HG02571 (cell line): Measurements from ENCODE around the gene AFMID.

Experiments used
- ATAC-seq: cut with Tn5 transposase; IDR thresholded peaks from one replicate; pipeline ENCODE4 v1.9.1; 2021; ENCODE audit warnings: mild to moderate bottlenecking, moderate library complexity; ENCODE audit not compliant: unreplicated experiment

The AFMID gene

GRCh38 chr17:78176548-78177025 is 10.6 kb upstream of the AFMID start:
- ATAC-seq = no peak

GRCh38 chr17:78179372-78179771 is 7.8 kb upstream of the AFMID start:
- no peak for ATAC-seq

- ATAC-seq = no peak
Observed at GRCh38 chr17:78180083-78180482, 7.1 kb upstream of the AFMID start.

- ATAC-seq = no peak
Observed at GRCh38 chr17:78180508-78180907, 6.7 kb upstream of the AFMID start.

GRCh38 chr17:78182504-78182903 is 4.7 kb upstream of the AFMID start:
- no peak for ATAC-seq

GRCh38 chr17:78183916-78184315 is 3.2 kb upstream of the AFMID start:
- no peak for ATAC-seq

GRCh38 chr17:78184351-78184750 is 2.8 kb upstream of the AFMID start:
- ATAC-seq = no peak

GRCh38 chr17:78184868-78185267 is 2.3 kb upstream of the AFMID start:
- ATAC-seq = no peak

GRCh38 chr17:78185981-78186691 is 1.0 kb upstream of the AFMID start:
- no peak for ATAC-seq

- no peak for ATAC-seq
Observed at GRCh38 chr17:78196716-78197115, 9.6 kb downstream of the AFMID start.

- no peak for ATAC-seq
Observed at GRCh38 chr17:78197147-78197832, 10.1 kb downstream of the AFMID start.

GRCh38 chr17:78200451-78200850 is 13.3 kb downstream of the AFMID start:
- no peak for ATAC-seq

GRCh38 chr17:78202666-78203065 is 15.5 kb downstream of the AFMID start:
- ATAC-seq = no peak

GRCh38 chr17:78204387-78205123 is 17.4 kb downstream of the AFMID start:
- no peak for ATAC-seq

GRCh38 chr17:78205124-78205775 is 18.1 kb downstream of the AFMID start:
- no peak for ATAC-seq

- ATAC-seq = no peak
Observed at GRCh38 chr17:78206298-78206697, 19.1 kb downstream of the AFMID start.

- no peak for ATAC-seq
Observed at GRCh38 chr17:78208486-78208885, 21.3 kb downstream of the AFMID start.

- no peak for ATAC-seq
Observed at GRCh38 chr17:78210111-78210510, 22.9 kb downstream of the AFMID start.

GRCh38 chr17:78211032-78211431 is 23.9 kb downstream of the AFMID start:
- ATAC-seq = no peak

- peak; percentile 78 for ATAC-seq
Observed at GRCh38 chr17:78214016-78214705, 27.0 kb downstream of the AFMID start, which contains the start of gene BIRC5. Gene BIRC5 (plus strand): TSS chr17:78214253. CDS start chr17:78214317, 64 bp downstream.

- ATAC-seq = no peak
Observed at GRCh38 chr17:78214706-78215061, 27.5 kb downstream of the AFMID start.
